Cardiac septum (tissue), 1 donor: Measurements from ENCODE around the gene KCNMA1. TPM values are rescaled to one million over a fixed set of nuclear protein-coding genes. Genes with fewer than 3 reads are reported as not detected.

Experiments used
- DNase-seq: peaks from one replicate; pipeline ENCODE4 v3.0.0-alpha.2; 2020; ENCODE audit warnings: low spot score
- intact Hi-C: fragments of 100-400 bp; cut with DNase I; formaldehyde crosslinking; loops from one replicate; pipeline ENCODE4 v1.14.0; 2022
- total RNA-seq: library from RNA; stranded (reverse); fragmentation: NEBNext Ultra II Directional; extraction: Animal tissue kit (Norgen Biotek cat#: 25700); gene quantifications from one replicate; pipeline ENCODE4 v1.2.1, GENCODE V29; 2021
- donor health status: DM: no; HTN: no; CAD: no.

Gene KCNMA1
- total RNA-seq, 1 donor from 2014 or later: 2.0 TPM

DNA sequence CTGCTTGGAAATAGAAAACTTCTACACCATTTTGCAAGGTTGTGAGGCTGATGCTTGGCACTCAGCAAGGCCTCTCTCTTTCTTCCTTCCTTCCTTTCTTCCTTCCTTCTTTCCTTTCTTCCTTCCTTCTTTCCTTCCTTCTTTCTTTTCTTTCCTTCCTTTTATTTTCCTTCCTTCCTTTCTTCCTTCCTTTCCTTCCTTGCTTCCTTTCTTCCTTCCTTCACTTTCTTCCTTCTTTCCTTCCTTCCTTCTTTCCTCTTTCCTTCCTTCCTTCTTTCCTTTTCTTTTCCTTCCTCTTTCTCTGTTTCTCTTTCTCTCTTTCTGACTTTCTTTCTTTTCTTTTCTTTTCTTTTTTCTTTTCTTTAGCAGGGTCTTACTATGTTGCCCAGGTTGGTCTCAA is 460.4 kb downstream of the KCNMA1 start:
- intact Hi-C loops: loop anchor here (10.0 kb wide), 1 partner anchor 218 kb away; no protein-coding TSS in a partner anchor
- no peak for DNase-seq

DNA sequence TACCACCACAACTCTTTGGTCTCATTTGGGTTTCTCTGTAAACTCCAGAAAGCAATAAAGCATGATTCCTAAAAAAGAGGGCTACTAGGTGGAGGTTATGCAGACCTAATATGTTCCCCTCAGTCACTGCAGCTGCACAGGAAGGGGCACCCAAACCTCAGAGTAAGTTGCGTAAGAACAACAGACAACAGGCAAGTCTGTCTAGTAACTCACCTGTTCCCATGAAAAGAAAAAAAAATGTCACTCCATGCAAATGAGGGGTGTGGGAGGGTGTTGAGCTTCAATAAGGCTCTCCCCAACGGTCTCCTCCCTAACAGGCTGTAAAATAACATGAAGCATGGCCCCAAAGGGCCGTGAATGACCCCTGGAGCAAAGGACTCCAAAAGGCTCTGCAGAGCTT is 461.4 kb downstream of the KCNMA1 start:
- no peak for DNase-seq
- intact Hi-C loops: loop anchor here (10.0 kb wide), 1 partner anchor 219 kb away; no protein-coding TSS in a partner anchor

DNA sequence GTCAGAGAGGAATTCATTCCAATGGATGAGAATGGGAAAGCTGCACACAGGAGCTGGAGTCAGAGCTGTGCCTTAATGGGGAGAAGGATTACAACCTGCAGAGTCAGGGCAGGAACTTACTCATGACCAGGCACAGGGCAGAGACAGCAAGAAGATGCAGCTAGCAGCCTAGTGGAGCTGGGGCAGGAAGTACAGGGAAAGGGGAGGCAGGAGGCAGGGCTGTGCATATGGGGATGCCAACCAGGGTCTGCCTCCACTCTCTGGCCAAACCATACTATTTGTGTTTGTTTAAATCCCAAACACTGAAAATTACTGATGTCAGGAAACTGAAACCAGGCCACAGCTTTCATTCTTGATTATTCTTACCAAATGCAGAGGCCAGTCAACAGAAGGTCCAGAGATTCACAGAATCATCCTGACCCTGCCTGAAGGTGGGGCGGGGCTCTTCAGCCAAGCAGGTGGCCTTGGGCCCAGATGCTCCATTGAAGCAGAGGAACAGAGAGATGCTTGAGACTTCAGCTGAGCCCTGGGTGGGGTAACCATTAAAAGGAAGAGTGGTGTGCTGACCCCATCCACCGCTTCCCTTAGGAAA is 461.9 kb downstream of the KCNMA1 start:
- DNase-seq: no peak
- intact Hi-C loops: loop anchor here (10.0 kb wide), 1 partner anchor 219 kb away; no protein-coding TSS in a partner anchor

DNA sequence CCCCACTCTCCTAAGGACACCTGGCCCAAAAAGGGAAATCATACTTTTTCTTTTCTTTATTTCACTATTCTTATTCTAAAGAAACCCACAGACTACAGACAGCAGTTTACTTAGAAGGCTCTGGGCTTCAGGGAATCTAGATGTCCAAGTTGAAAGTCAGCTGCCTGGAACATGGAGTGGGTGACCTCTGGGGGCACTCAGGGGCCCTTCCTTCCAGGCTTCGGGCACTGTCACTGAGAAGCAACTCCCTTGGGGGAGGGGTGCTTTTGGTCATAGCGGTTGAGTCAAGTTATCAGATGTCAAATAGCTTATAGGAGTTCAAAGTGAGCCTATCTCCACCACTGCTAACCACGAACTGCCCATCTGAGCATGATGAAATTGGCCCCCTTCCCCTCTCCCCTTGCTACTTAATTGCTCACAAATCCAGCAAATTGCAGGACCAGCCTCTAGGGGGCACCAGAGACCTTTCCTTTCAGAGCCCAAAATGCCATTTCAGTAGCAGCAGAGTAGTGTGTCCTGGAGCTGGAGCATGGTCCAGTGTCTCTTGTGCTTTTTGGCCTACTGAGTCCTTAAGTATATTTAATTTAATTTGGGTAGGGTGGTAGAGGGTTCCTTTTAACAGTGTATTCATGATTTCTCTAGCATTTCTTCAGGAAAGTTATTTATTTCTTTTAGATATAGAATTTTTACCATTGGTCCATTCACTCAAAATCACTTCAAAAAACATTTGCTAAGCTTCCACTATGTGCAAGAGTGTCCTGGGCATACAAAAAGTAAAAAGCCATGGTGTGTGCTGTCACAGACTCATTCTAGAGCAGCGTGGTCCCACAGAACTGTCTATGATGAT is 463.8 kb downstream of the KCNMA1 start:
- DNase-seq: no peak
- intact Hi-C loops: loop anchor here (1.0 to 10.0 kb wide), 3 partner anchors 221 to 537 kb away; no protein-coding TSS in a partner anchor

DNA sequence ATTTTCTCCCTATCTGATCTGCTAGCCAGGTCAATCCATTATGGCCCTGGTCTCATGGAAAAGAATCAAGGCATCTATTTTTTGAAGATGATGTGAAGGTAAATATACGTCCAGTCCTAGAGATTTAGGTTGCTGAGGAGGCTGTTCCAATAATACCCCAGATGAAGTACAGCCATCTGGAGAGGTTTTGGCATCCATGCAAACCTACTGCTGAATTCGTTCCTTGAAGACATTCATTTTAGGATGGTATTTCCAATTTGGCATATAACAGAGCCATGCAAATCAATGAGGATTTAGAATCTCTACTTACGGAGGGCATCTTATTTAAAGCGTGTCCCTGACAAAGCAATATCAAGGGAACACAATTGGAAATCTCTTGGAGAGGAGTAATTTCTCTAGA is 465.5 kb downstream of the KCNMA1 start:
- DNase-seq: no peak
- intact Hi-C loops: loop anchor here (2.0 to 10.0 kb wide), 2 partner anchors 223 to 539 kb away; no protein-coding TSS in a partner anchor

DNA sequence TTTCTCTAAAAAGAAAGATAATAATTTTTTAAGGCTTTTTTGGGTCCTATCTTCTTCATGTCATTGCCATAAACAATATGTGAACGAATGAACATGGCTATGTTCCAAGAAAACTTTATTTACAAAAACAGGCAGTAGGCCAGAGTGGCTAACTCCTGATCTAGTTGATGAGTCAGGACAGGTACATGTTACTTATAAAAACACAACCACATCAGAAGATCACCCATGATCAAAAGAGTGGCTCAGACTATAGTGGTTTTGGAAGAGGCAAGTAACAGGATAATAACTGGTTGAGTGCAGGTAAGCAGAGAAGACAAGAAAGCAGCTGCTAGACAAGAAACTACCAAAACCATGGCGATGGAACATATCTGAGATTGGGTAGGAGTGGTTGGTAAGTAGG is 468.7 kb downstream of the KCNMA1 start:
- DNase-seq: no peak
- intact Hi-C loops: no loop called here

DNA sequence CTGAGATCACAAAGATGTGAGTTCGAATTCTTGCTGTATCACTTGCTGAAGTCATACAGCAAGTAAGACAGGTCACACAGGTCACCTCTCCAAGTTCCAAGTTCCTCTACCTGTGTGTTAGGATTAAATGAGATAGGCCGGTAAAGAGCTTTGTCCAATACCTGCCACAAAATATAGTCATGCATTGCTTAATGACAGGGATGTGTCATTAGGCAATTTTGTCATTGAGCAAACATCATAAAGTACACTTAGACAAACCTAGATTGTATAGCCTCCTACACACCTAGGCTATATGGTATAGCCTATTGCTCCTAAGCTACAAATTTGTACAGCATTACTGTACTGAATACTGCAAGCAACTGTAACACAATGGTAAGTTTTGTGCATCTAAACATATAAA is 469.4 kb downstream of the KCNMA1 start:
- no peak for DNase-seq
- intact Hi-C loops: no loop called here

DNA sequence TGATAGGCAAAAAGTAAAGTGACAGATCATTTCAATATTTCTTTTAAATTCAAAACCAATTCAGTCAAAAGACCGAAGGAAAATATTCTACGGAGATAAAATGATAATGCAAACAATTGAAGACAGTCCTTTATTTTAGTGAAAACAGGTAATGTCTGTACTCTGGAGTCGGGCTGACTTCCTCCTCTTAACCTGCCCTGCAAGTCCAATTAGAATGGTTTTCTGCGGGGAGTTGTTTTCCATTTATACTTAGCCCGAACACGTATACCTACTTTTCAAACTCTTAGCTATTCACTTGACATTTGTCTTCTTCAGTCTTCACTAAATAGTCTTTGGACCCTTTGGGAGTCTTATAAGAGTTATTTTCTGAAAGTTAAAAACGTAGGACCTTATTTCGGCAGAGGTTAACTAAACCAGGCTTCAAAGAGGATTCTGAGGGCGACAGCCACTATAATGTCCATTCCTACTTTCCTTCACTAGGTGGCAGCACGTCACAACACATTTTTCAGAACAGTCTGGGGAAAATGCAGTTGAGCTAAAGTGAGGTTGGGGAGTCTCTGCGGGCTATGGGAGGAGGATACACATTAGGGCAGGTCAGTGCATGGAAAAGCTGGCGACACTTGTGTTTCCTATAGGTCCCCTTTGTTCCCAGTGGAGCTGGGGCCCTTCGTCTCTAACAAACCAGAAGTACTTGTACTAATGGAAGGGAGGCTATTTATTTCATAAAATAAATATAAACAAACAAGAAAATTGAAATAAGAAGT is 472.0 kb downstream of the KCNMA1 start:
- intact Hi-C loops: no loop called here
- DNase-seq: no peak

DNA sequence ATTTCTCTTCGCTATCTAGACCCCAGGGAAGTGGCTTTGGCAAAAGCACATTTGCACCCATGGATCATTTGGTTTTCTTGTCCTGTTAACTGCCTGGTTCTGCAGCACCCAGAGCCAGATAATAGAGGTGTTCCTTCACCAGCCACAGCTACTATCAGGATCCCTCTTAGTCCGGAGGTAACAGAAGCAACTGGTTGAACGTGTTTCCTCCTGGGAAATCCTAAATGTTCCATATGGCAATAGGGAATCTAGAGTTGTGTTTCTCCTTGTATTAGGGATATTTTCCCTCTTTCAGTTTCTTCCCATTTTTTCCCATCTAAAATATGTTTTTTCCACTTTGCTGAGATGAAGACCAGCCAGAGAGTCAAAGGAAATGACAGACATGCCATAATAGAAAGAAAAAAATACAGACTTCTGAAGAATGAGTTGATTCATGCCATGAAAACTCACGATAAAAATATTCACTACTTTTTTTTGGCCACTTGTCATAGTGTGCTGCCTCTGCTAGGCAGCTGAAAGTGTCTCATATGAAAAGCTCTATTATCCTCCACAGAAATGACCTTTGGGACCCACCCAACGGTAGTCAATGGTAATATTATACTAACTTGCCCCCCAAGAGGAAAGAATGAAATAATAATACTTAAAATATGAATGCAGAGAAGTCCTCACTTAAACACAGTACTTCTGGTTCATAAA is 472.8 kb downstream of the KCNMA1 start:
- DNase-seq: no peak

DNA sequence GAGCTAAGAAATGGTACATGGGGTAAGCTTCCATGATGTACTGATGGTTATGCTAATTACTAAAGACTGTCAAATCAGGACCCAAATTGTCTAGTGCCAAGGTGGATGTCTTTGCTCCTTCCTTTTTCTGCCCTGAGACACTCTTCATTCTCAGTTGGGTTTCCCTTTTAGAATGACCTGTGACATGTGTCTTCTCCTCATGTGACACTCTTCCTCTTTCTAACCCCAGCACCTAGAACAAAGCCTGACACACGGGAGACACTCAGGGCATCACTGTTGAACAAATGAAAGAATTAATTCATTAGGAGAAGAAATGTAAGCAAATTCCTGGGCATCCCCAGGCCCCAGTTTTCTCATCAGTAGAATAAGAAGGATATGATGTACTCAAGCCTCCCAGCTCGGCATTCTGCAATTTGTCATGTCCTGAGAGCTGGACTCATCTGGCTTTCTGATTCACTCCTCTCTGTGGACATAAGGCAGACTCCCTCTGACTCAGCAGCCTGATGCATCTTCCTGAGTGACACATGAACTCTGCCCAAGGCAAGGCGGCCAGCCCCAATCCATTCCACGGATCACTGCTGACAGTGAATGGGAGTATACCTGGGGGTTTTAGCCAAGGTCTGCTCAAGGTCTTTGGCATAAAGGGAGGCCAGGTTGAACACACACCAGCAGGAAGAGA is 473.8 kb downstream of the KCNMA1 start:
- DNase-seq: no peak
- intact Hi-C loops: no loop called here

More for the DNA sequence above, 472.8 kb downstream of the KCNMA1 start:
- intact Hi-C loops: no loop called here

DNA sequence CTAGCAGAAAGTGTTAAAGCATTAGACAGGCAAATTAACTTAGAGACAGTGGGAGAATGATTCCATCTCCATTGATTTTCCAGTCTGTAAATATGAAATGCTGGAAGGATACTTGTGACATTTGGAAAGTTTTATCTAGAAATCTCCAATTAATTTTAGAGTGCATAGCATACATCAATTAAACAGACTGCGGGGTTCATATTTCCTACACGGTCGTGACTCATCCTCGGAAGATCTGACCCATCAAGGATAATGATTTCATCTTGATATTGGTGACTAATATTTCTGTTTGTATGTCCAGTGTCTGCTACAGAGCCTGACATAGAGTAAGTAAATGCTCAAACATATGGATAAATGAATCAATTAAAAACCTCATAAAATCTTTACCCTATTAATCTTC is 474.9 kb downstream of the KCNMA1 start:
- intact Hi-C loops: no loop called here
- DNase-seq: no peak

DNA sequence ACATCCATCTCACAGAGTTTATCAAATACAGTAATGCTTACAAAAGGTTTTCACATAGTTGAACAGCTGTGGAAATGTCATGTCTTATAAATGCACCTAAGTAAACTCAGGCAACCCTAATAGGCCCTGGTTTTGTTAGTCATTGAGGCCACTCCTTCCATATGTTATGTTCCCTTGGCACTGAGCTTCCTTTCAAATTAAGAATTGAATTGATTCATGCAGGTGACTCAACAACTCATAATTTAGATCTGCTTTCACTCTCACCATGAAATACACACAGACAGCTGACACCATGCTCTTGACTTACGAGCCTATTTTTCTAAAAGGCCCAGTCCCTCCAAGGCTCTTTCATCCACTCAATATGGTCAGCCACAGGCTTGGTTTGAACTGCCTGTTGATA is 476.9 kb downstream of the KCNMA1 start:
- no peak for DNase-seq
- intact Hi-C loops: no loop called here

DNA sequence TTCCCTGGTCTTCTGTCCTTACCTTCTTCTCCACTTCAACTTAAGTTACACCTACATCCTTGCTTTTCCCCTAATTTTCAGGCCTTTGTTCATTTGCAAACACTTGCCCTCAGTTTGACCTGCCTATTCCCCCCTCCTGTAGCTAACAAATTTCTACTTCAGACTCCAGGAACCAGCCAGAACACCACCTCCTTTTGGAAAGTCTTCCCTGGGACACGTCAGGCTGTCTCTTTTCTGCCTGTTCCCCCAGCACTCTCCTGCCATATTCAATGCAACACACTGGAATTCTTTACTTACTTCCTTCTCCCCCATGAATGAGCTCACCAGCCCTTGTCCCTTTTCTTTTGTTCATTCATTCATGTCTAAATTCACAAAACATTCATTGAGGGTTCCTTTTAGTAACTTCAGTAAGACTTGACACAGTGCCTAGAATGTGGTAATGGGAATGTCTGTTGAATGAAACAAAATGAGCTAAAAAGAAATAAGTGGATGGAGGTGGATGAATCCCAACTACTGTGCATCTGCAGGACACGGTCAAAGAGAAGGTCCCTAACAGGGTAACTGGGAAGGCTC is 478.0 kb downstream of the KCNMA1 start:
- no peak for DNase-seq
- intact Hi-C loops: no loop called here

DNA sequence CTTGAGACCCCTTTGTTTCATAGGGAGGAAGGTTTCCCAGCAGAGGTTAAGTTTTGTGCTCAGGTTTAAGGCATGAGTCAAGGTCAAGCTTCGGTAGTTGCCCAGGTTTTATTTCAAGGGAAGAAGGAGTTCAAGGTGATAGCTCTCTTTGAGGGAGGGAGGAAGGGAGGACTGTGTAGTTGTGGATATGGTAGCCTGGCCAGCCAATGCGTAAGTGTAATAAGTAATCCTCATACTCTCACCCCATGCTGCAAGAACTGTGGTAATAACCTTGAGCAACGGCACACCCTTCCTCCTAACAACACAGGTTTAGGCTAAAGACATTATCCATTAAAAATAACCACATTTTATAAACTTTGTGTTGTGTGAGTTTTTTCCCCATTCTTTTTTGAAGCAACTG is 478.9 kb downstream of the KCNMA1 start:
- no peak for DNase-seq
- intact Hi-C loops: no loop called here

DNA sequence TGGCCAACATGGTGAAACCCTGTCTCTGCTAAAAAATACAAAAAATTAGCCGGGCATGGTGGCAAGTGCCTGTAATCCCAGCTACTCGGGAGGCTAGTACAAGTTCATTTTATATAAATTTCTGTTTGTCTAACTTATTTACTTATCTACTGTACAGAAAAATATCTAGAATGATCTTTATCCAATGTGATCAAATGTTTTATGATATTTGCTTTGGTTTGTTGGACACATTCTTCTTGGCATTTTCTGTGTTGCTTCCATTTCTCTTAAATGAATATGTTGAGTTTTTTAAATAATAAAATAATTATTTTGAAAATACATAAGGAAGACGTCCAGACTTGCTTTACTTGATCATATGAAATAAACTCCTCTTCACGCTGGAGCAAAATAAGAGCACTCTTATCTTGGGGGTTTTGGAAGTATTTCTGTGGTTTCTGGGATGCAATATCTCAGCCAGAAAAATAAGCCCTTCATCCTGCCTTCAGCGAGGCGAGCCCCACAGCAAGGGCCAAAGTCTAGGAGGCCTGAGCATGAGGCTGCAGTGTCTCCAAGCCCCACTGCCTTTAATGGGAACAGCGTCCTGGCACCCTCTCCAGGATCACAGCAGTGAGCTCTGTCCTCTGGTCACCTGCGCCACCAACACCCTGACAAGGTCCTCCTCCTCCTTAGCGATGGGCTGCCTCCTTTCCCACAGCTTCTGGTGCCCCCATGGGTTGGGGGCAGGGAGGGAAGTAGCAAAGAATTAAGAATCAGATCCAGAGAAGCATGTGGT is 480.2 kb downstream of the KCNMA1 start:
- intact Hi-C loops: no loop called here
- DNase-seq: no peak

DNA sequence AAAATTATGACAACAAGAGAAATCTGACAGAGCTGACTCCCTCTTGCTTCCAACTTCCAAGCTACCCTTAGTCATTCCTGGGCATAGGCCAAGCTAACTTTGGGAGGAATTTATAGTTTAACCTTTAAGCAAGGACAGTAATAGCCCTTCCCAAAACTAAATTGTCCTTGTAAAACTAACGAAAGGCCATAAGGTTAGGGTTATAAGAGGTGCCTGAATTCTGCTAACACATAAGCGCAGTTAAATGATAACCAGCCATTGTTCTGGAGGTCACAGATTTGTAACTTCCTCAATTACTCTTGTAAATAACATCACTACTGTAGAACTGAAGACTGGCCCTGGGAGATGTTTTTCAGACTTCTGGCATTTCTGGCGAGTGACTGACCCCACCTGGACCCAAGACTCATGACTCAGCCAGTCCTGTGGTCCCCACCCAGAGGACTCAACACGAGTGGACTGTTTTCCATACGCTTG is 481.2 kb downstream of the KCNMA1 start:
- no peak for DNase-seq
- intact Hi-C loops: no loop called here

DNA sequence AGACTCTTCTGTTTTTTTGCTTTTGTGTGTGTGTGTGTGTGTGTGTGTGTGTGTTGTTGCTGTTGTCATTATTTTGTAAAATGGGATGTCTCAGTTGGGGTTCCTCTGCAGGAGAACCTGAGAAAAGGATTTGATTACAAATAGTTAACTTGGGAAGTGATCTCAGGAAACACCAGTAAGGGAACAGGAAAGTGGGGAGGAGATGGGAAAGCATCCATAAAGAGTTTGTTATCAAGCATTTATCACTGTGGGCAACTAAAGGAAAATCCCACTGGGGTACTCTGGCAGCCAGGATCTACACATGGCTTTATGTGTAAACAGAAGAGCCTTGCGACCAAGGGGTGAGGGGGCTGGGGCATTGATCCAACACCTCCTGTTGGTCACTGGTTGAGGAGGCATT is 485.4 kb downstream of the KCNMA1 start:
- no peak for DNase-seq
- intact Hi-C loops: no loop called here

DNA sequence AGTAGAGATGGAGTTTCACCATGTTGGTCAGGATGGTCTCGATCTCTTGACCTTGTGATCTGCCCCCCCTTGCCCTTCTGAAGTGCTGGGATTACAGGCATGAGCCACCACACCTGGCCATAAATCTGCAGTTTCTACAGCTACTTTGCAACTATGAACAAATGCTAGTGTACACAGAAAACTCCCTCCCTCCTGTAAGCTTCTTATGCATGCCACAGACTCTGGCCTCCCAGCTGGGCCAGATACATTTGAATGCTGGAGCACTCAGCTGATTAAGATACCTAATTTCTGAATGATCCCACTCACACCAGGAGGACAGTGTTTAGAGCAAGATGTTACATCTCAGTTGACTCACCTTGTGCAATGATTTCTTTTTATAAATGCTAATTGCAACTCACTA is 486.2 kb downstream of the KCNMA1 start:
- DNase-seq: no peak
- intact Hi-C loops: no loop called here
